Esophagus squamous epithelium (tissue), 5 donors: ENCODE measurements around the gene C6orf136. TPM values are rescaled to one million over a fixed set of nuclear protein-coding genes. Genes with fewer than 3 reads are reported as not detected.

Source experiments
- DNase-seq: peaks from one replicate; lab custom pipeline; 2025; lab: John Stamatoyannopoulos, UW
- H3K27ac ChIP-seq, 4 donors: fragments of 200-600 bp; sonication (generic); one replicate each; pipeline ENCODE4 v1.5.1; 2016 to 2019; ENCODE audit warnings: mild to moderate bottlenecking in 1 of 4
- H3K27me3 ChIP-seq, 4 donors: fragments of 200-600 bp; sonication (generic); 1 replicate in 3 of 4; 2 replicates in 1 of 4; pipeline versions ENCODE4 v1.5.1 to v1.6.0; 2017 to 2021; ENCODE audit warnings: antibody characterized with exemption in 1 of 4
- H3K36me3 ChIP-seq, 3 donors: fragments of 200-600 bp; sonication (generic); one replicate each; pipeline ENCODE4 v1.5.1; 2016 to 2019
- H3K4me1 ChIP-seq, 3 donors: fragments of 200-600 bp; sonication (generic); one replicate each; pipeline ENCODE4 v1.5.1; 2017 to 2019
- H3K4me3 ChIP-seq, 4 donors: fragments of 200-600 bp; sonication (generic); 1 replicate in 3 of 4; 2 replicates in 1 of 4; pipeline ENCODE4 v1.5.1; 2016 to 2019; ENCODE audit warnings: mild to moderate bottlenecking in 2 of 4, moderate library complexity in 1 of 4
- H3K9me3 ChIP-seq, 3 donors: fragments of 200-600 bp; sonication (generic); one replicate each; pipeline ENCODE4 v1.5.1; 2016 to 2019
- POLR2A ChIP-seq, 4 donors: fragments of 450-650 bp; IDR thresholded peaks; one replicate each; pipeline ENCODE4 v1.6.1; 2017; ENCODE audit warnings: antibody characterized with exemption in 4 of 4, mild to moderate bottlenecking in 4 of 4, moderate library complexity in 3 of 4
- WGBS, 2 donors: methylation state at CpG; one replicate each; pipeline ENCODE4 v1.1.5; 2018; 5-methylcytosine and 5-hydroxymethylcytosine counted together
- intact Hi-C: fragments of 100-400 bp; cut with DNase I; formaldehyde crosslinking; loops from one replicate; pipeline ENCODE4 v1.15.0; 2022
- total RNA-seq, 4 donors: library from RNA; depleted of rRNA; stranded (reverse); fragments of >200 nt; gene quantifications; one replicate each; pipeline ENCODE4 v1.1.0, GENCODE V29; 2016
- TF ChIP-seq, protein P1 (sequence below), 6 experiments: fragments of 450-650 bp in 4 of 6; fragments of 200-600 bp in 2 of 6; sonication (generic) in 2 of 6; IDR thresholded peaks; one replicate each; pipeline ENCODE4 v1.5.1; 2016 to 2019; ENCODE audit warnings: antibody characterized with exemption in 6 of 6, mild to moderate bottlenecking in 4 of 6, moderate library complexity in 4 of 6
- donor health status: DM: yes; HTN: yes; CAD: no.

Gene C6orf136
- total RNA-seq, 4 donors from 2014 or later: 8.3 to 17.5 (median 12.7) TPM

DNA sequence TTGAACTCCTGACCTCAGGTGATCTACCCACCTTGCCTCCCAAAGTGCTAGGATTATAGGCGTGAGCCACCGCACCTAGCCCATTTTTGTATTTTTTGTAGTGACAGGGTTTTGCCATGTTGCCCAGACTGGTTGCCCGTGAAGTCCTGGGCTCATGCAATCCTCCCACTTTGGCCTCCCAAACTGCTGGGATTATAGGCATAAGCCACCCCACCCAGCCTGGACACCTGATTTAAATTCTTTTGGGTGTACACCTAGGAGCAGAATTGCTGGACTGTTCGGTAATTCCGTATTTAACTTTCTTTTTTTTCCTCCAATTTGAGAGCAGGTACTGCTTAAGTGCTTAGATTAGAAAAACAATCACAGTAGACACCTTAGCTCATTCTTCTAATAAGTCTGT lies 49.5 kb downstream of the C6orf136 start:
- Histone ChIP-seq H3K4me3 (no peak overlapping the region), H3K4me1 (peaks cover under 1 to 4% (median under 1%) of the 10 kb centered on the region in 3 donors), H3K36me3 (peaks cover 0 to 25% (median 0%) of the 10 kb centered on the region in 3 donors), H3K9me3 (no peaks in the 10 kb centered on the region), H3K27me3 (no peaks in the 10 kb centered on the region), H3K27ac (no peak overlapping the region)
- no peak for DNase-seq
- TF ChIP-seq POLR2A (IDR thresholded peaks at IDR 0.05): no peak
- TF ChIP-seq, protein P1, sequence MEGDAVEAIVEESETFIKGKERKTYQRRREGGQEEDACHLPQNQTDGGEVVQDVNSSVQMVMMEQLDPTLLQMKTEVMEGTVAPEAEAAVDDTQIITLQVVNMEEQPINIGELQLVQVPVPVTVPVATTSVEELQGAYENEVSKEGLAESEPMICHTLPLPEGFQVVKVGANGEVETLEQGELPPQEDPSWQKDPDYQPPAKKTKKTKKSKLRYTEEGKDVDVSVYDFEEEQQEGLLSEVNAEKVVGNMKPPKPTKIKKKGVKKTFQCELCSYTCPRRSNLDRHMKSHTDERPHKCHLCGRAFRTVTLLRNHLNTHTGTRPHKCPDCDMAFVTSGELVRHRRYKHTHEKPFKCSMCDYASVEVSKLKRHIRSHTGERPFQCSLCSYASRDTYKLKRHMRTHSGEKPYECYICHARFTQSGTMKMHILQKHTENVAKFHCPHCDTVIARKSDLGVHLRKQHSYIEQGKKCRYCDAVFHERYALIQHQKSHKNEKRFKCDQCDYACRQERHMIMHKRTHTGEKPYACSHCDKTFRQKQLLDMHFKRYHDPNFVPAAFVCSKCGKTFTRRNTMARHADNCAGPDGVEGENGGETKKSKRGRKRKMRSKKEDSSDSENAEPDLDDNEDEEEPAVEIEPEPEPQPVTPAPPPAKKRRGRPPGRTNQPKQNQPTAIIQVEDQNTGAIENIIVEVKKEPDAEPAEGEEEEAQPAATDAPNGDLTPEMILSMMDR (IDR thresholded peaks at IDR 0.05): no peak
- WGBS, 2 donors: 90 to 94% methylated on average over 5 of the region's 5 CpGs
- intact Hi-C loops: no loop called here

DNA sequence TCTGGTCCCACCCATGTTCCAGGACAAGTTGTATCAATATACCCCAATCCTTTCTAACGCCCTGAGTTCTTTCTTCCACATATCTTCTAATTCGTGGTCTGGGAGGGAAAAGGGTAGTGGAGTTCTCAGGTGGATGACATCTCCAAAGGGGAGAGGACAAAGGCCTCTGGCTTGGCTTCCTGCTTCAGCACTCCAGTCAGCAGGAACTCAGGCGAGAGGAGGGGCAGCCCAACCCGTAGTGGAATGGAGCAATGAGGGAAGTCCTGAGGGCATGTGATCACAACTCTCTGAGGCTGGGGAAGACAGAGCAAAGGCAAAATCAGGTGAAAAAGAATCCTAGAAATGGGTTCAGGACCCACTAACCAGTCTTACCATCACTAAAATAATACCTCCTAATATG lies 53.4 kb downstream of the C6orf136 start:
- no peaks in the 10 kb centered on the region for H3K27me3 ChIP-seq
- no peak overlapping the region for H3K4me3 ChIP-seq
- H3K4me1 ChIP-seq: no peaks in the 10 kb centered on the region
- intact Hi-C loops: no loop called here
- H3K27ac ChIP-seq: no peak overlapping the region
- WGBS, 2 donors: 48 to 78% methylated on average over 2 to 4 of the region's 4 CpGs
- no peak for DNase-seq
- TF ChIP-seq POLR2A (IDR thresholded peaks at IDR 0.05): no peak
- TF ChIP-seq, protein P1 (IDR thresholded peaks at IDR 0.05): no peak
- H3K36me3 ChIP-seq: peaks cover 0 to 64% (median 0%) of the 10 kb centered on the region in 3 donors
- no peaks in the 10 kb centered on the region for H3K9me3 ChIP-seq

Other genes with a start within 250 kb of the C6orf136 start
- gene HLA-E, start 157.6 kb upstream of the C6orf136 start, total RNA-seq: 100 to 1,000 TPM; 263 to 597 (median 356) TPM
- gene GNL1, start 90.6 kb upstream of the C6orf136 start, total RNA-seq: 10 to 100 TPM; 12.7 to 37.2 (median 20.5) TPM
- gene PRR3, start 89.8 kb upstream of the C6orf136 start, total RNA-seq: 10 to 100 TPM in 1 of 4 donors, 1 to 10 TPM in 3; 3.2 to 11.6 (median 5.8) TPM
- 10 to 100 TPM; 31.0 to 42.3 (median 36.0) TPM for gene ABCF1, start 75.7 kb upstream of the C6orf136 start, total RNA-seq
- gene PPP1R10, start 29.9 kb upstream of the C6orf136 start, total RNA-seq: 10 to 100 TPM; 24.2 to 32.6 (median 25.9) TPM
- 10 to 100 TPM; 31.0 to 56.3 (median 40.6) TPM for gene MRPS18B, start 29.3 kb upstream of the C6orf136 start, total RNA-seq
- 1 to 10 TPM; 5.0 to 6.7 (median 6.3) TPM for gene ATAT1, start 20.3 kb upstream of the C6orf136 start, total RNA-seq
- gene DHX16, start 25.9 kb downstream of the C6orf136 start, total RNA-seq: 10 to 100 TPM; 11.4 to 26.6 (median 24.4) TPM
- gene PPP1R18, start 39.5 kb downstream of the C6orf136 start, total RNA-seq: 10 to 100 TPM in 3 of 4 donors, 1 to 10 TPM in 1; 9.8 to 22.2 (median 17.4) TPM
- gene NRM, start 43.9 kb downstream of the C6orf136 start, total RNA-seq: 1 to 10 TPM; 3.8 to 7.4 (median 6.7) TPM
- 1 to 10 TPM; 2.4 to 7.4 (median 7.0) TPM for gene MDC1, start 70.1 kb downstream of the C6orf136 start, total RNA-seq
- gene TUBB, start 73.2 kb downstream of the C6orf136 start, total RNA-seq: 100 to 1,000 TPM; 151 to 351 (median 255) TPM
- gene FLOT1, start 95.6 kb downstream of the C6orf136 start, total RNA-seq: 10 to 100 TPM; 46.7 to 88.8 (median 64.4) TPM
- 10 to 100 TPM; 41.4 to 87.9 (median 66.0) TPM for gene IER3, start 97.4 kb downstream of the C6orf136 start, total RNA-seq
- gene DDR1, start 237.4 kb downstream of the C6orf136 start, total RNA-seq: 100 to 1,000 TPM; 131 to 261 (median 140) TPM